Calu3 (cell line): ENCODE measurements around the gene ZEB2. TPM values are rescaled to one million over a fixed set of nuclear protein-coding genes. Genes with fewer than 3 reads are reported as not detected.

ENCODE experiments used
- BruUV-seq: library from RNA; stranded (reverse); fragments of 400-500 nt; replicated peaks from 2 replicates; lab custom pipeline; 2021; lab: Mats Ljungman, UMichigan
- CTCF ChIA-PET: fragments of 300-600 bp; sonication (Branson Sonifier 250); formaldehyde crosslinking; loops from one replicate; lab custom pipeline; 2022; ENCODE audit warnings: antibody characterized with exemption; lab: Charles Lee
- DNase-seq: peaks from one replicate; pipeline ENCODE4 v3.0.0; 2022
- H3K27ac Mint-ChIP-seq: one replicate; pipeline ENCODE4 v1.8.0; 2022; ENCODE audit warnings: mixed read lengths; ENCODE audit not compliant: unreplicated experiment
- H3K27me3 Mint-ChIP-seq: one replicate; pipeline ENCODE4 v1.8.0; 2022; ENCODE audit warnings: mixed read lengths; ENCODE audit not compliant: unreplicated experiment
- H3K36me3 Mint-ChIP-seq: one replicate; pipeline ENCODE4 v1.8.0; 2022; ENCODE audit warnings: mild to moderate bottlenecking, moderate library complexity, mixed read lengths; ENCODE audit not compliant: insufficient read depth, unreplicated experiment
- H3K4me1 Mint-ChIP-seq: one replicate; pipeline ENCODE4 v1.8.0; 2022; ENCODE audit warnings: mild to moderate bottlenecking, low read depth, mixed read lengths; ENCODE audit not compliant: unreplicated experiment
- H3K4me3 Mint-ChIP-seq: one replicate; pipeline ENCODE4 v1.8.0; 2022; ENCODE audit warnings: mild to moderate bottlenecking, low read depth, moderate library complexity, mixed read lengths; ENCODE audit not compliant: unreplicated experiment
- H3K9me3 Mint-ChIP-seq: one replicate; pipeline ENCODE4 v1.8.0; 2022; ENCODE audit warnings: low read depth, mixed read lengths; ENCODE audit not compliant: unreplicated experiment
- CTCF ChIP-seq: fragments of 200-600 bp; IDR thresholded peaks from one replicate; pipeline ENCODE4 v1.8.0; 2022; ENCODE audit warnings: antibody characterized with exemption; ENCODE audit not compliant: unreplicated experiment
- intact Hi-C: fragments of 100-400 bp; cut with micrococcal nuclease; formaldehyde crosslinking; loops from one replicate; pipeline ENCODE4 v1.10.0; 2022; ENCODE audit not compliant: unreplicated experiment
- total RNA-seq: library from RNA; stranded (reverse); gene quantifications from 2 replicates; pipeline ENCODE4 v1.2.3, GENCODE V29; 2022

ZEB2 gene
- total RNA-seq, 1 experiment from 2014 or later, result 0.97 TPM

DNA sequence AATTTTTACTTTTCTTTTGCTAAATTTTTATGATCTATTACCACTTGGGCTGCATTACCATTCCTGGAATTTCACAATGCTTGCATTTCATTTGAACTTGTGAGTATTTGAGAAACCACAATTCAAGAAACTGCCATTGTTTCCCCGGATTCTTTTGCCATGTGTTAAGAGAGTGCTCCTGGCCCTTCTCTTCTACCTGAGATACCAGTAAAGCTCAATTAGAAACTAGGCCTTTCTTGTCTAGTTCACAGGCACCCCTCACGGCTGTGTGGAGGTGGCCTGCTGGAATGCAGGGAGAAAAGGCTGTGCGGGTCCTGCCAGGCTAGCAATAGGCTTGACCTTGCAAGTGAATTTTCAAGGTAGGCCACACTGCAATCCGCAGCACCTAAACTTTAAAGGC lies 40.8 kb downstream of the ZEB2 start:
- no peaks in the 10 kb centered on the region for H3K4me1 Mint-ChIP-seq
- no peaks in the 10 kb centered on the region for H3K36me3 Mint-ChIP-seq
- no TSS peak for BruUV-seq
- CTCF ChIA-PET, result no interaction called here
- H3K27me3 Mint-ChIP-seq, result no peaks in the 10 kb centered on the region
- H3K9me3 Mint-ChIP-seq, result no peaks in the 10 kb centered on the region
- H3K4me3 Mint-ChIP-seq, result no peak overlapping the region
- DNase-seq, result no peak
- TF ChIP-seq CTCF, result no peak
- intact Hi-C loops, result no loop called here
- no peak overlapping the region for H3K27ac Mint-ChIP-seq

DNA sequence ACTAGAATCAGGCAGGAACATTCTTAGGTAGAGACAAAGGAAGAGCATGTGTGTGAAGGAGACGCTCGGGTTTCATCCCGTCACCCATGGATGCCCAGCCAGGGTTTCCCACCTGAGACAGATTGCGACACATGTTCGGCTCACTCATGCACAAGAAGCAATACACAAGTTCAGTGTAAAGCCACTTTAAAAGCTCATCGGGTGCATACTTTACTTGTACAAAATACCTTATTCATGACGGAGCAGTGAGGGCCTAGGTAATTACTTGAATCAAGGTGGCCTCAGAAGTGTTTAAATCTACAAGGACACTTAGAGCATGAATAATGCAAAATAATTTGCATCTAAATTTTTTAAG lies 42.0 kb downstream of the ZEB2 start:
- no peak overlapping the region for H3K4me3 Mint-ChIP-seq
- H3K27me3 Mint-ChIP-seq, result no peaks in the 10 kb centered on the region
- no peak overlapping the region for H3K27ac Mint-ChIP-seq
- H3K36me3 Mint-ChIP-seq, result no peaks in the 10 kb centered on the region
- BruUV-seq, result no TSS peak
- H3K4me1 Mint-ChIP-seq, result no peaks in the 10 kb centered on the region
- CTCF ChIA-PET, result no interaction called here
- no peaks in the 10 kb centered on the region for H3K9me3 Mint-ChIP-seq
- intact Hi-C loops, result no loop called here
- DNase-seq, result no peak
- no peak for TF ChIP-seq CTCF

DNA sequence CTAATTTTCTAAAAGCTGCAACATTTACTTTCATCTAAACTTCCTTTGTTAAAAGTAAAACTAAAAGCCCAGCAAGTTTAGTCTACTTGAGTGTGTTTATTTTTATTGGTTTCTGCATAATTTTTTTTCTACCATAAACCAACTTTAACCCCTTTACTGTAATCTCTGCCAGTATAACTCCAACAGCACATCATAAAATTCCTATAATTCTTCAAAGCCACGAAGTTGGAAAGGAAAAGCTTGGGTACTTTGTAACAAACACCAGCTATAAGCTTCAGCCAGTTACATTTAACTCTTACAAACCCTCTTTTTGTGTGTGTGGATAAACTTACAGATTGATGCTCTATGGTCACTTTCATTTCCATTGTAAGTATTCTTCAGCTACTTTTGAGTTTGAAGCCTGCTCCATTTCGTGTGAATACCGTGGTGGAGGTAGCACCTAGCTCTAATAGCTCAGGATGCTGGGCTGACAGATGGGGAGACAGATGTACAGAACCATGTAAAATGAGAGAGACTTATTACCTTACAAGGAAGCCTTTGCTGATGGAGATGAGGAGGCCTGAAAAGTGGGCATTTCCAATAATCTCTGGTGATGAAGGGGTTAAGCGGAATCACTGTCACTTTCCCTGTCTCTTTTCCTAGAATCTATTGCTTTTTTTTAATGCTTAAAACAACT lies 42.5 kb downstream of the ZEB2 start:
- H3K27me3 Mint-ChIP-seq, result no peaks in the 10 kb centered on the region
- H3K4me1 Mint-ChIP-seq, result no peaks in the 10 kb centered on the region
- H3K36me3 Mint-ChIP-seq, result no peaks in the 10 kb centered on the region
- DNase-seq, result no peak
- H3K9me3 Mint-ChIP-seq, result no peaks in the 10 kb centered on the region
- no peak overlapping the region for H3K4me3 Mint-ChIP-seq
- no peak for TF ChIP-seq CTCF
- intact Hi-C loops, result no loop called here
- CTCF ChIA-PET, result no interaction called here
- no peak overlapping the region for H3K27ac Mint-ChIP-seq
- BruUV-seq, result no TSS peak

GRCh38 chr2:144476682-144477081 lies 43.2 kb downstream of the ZEB2 start:
- H3K4me3 Mint-ChIP-seq, result no peak overlapping the region
- H3K36me3 Mint-ChIP-seq, result no peaks in the 10 kb centered on the region
- CTCF ChIA-PET, result no interaction called here
- no peak overlapping the region for H3K27ac Mint-ChIP-seq
- H3K4me1 Mint-ChIP-seq, result no peaks in the 10 kb centered on the region
- no peaks in the 10 kb centered on the region for H3K9me3 Mint-ChIP-seq
- no peak for TF ChIP-seq CTCF
- H3K27me3 Mint-ChIP-seq, result no peaks in the 10 kb centered on the region
- no TSS peak for BruUV-seq
- intact Hi-C loops, result no loop called here
- DNase-seq, result no peak
